Cerebellar cortex (tissue), 1 donor: ENCODE measurements around the gene AIFM3.
"Not testable (repeated sequence)": the region's sequence is repeated elsewhere in the genome, so short reads cannot be mapped to it uniquely, and the experiment has no call there.

ENCODE experiments used
- DNase-seq: peaks from one replicate; pipeline ENCODE4 v3.0.0-alpha.2; 2015; ENCODE audit warnings: low spot score

The AIFM3 gene

GRCh38 chr22:20966883-20967696 lies at the start of gene AIFM3:
Gene AIFM3 (plus strand): TSS chr22:20967255. CDS start chr22:20967945, 690 bp downstream.
- no peak for DNase-seq

GRCh38 chr22:20918663-20919218 lies 48.3 kb upstream of the AIFM3 start:
- no peak for DNase-seq

- no peak for DNase-seq
Observed at GRCh38 chr22:20919718-20920117, 47.3 kb upstream of the AIFM3 start.

GRCh38 chr22:20920881-20921203 lies 46.2 kb upstream of the AIFM3 start:
- DNase-seq = no peak

GRCh38 chr22:20922141-20922751 lies 44.8 kb upstream of the AIFM3 start:
- DNase-seq = no peak

GRCh38 chr22:20926243-20926642 lies 40.8 kb upstream of the AIFM3 start:
- no peak for DNase-seq

GRCh38 chr22:20927940-20928572 lies 39.0 kb upstream of the AIFM3 start:
- DNase-seq = no peak

GRCh38 chr22:20928573-20928967 lies 38.5 kb upstream of the AIFM3 start:
- DNase-seq = no peak

- no peak for DNase-seq
Observed at GRCh38 chr22:20930004-20930403, 37.1 kb upstream of the AIFM3 start.

GRCh38 chr22:20930435-20930834 lies 36.6 kb upstream of the AIFM3 start:
- DNase-seq = not testable (repeated sequence)

GRCh38 chr22:20931126-20931654 lies 35.9 kb upstream of the AIFM3 start:
- DNase-seq = no peak

GRCh38 chr22:20933910-20934309 lies 33.1 kb upstream of the AIFM3 start:
- DNase-seq = no peak

GRCh38 chr22:20935049-20935448 lies 32.0 kb upstream of the AIFM3 start:
- DNase-seq = not testable (repeated sequence)

GRCh38 chr22:20935780-20936539 lies 31.1 kb upstream of the AIFM3 start:
- DNase-seq = not testable (repeated sequence)

- peak; percentile 67 for DNase-seq
Observed at GRCh38 chr22:20937031-20937793, 29.8 kb upstream of the AIFM3 start.

GRCh38 chr22:20937794-20938671 lies 29.0 kb upstream of the AIFM3 start:
- no peak for DNase-seq

GRCh38 chr22:20939457-20940185 lies 27.4 kb upstream of the AIFM3 start:
- not testable (repeated sequence) for DNase-seq

- peak; percentile 84 for DNase-seq
Observed at GRCh38 chr22:20940186-20940651, 26.8 kb upstream of the AIFM3 start.

GRCh38 chr22:20940904-20941385 lies 26.1 kb upstream of the AIFM3 start:
- DNase-seq = no peak
